ENCODE data around the gene ZNF786. TPM values are rescaled to one million over a fixed set of nuclear protein-coding genes. Genes with fewer than 3 reads are reported as not detected.
"Not testable (repeated sequence)": the region's sequence is repeated elsewhere in the genome, so short reads cannot be mapped to it uniquely, and the experiment has no call there.

The ZNF786 gene
- polyA plus RNA-seq, 2 donors: 3.6 to 3.9 TPM

DNA sequence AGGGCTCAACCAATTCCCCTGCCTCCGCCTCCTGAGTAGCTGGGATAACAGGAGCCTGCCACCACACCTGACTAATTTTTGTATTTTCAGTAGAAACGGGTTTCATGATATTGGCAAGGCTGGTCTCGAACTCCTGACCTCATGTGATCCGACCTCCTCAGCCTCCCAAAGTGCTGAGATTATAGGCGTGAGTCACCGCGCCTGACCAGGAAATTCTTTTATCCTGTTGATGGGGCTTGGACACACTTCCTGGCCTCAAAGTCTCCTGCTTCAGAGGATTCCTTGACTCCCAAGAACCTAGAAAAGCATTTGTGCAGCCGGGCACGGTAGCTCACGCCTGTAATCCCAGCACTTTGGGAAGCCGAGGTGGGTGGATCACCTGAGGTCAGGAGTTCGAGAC is 19.5 kb upstream of the ZNF786 start:
- Histone ChIP-seq H3K4me1 (ENCODE audit: control insufficient read depth in 2 of 2, insufficient read depth in 2 of 2, low read length in 1 of 2) (no peaks in the 10 kb centered on the region), H3K4me3 (ENCODE audit: low read depth in 1 of 2, low read length in 2 of 2) (no peak overlapping the region), H3K27me3 (ENCODE audit: control insufficient read depth in 1 of 2, insufficient read depth in 2 of 2, low read length in 2 of 2) (no peaks in the 10 kb centered on the region), H3K27ac (ENCODE audit: low read depth in 2 of 2, low read length in 1 of 2) (no peak overlapping the region), H3K9me3 (ENCODE audit: control insufficient read depth in 2 of 2, insufficient read depth in 1 of 2, low read depth in 1 of 2, low read length in 1 of 2) (no peaks in the 10 kb centered on the region), H3K36me3 (ENCODE audit: control insufficient read depth in 2 of 2, insufficient read depth in 2 of 2, low read length in 1 of 2) (peaks cover 0 to 2% of the 10 kb centered on the region in 2 donors)
- WGBS, 2 donors: 93 to 94% methylated on average over 11 to 12 of the region's 12 CpGs

DNA sequence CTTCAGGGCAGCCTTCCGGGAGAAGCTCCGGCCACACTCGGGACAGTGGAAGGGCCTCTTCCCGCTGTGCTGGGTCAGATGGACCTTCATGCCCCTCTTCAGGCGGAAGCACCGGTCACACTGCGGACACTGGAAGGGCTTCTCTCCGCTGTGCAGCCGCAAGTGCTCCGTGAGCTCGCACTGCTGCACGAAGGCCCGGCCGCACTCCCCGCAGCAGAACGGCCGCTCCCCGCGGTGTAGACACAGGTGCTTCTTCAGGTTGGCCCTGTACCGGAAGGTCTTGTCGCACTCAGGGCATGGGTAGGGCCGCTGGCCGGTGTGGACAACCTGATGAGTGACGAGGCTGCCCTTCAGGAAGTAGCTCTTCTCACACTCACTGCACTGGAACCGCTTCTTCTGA is 14.2 kb upstream of the ZNF786 start:
- Histone ChIP-seq H3K9me3 (ENCODE audit: control insufficient read depth in 2 of 2, insufficient read depth in 1 of 2, low read depth in 1 of 2, low read length in 1 of 2) (peaks cover 4% of the 10 kb centered on the region in 2 donors), H3K4me3 (ENCODE audit: low read depth in 1 of 2, low read length in 2 of 2) (no peak overlapping the region)
- 94 to 96% methylated on average over 25 of the region's 25 CpGs for WGBS, 2 donors

DNA sequence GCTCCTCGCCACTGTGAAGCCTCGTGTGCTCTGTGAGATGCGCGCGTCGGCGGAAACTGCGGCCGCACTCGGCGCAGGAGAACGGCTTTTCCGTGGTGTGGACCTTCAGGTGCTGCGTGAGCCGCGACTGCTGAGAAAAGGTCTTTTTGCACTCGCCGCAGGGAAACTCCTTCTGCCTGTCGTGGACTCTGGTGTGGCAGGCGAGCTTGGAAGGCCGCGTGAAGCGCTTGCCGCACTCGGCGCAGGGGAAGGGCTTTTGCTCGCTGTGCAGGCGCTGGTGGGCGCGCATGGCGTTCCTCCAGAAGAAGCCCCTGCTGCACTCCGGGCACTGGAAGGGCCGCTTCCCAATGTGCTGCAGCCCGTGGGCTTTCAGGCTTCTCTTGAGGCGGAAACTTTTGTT is 13.7 kb upstream of the ZNF786 start:
- Histone ChIP-seq H3K36me3 (ENCODE audit: control insufficient read depth in 2 of 2, insufficient read depth in 2 of 2, low read length in 1 of 2) (peaks cover 3 to 15% of the 10 kb centered on the region in 2 donors), H3K27me3 (ENCODE audit: control insufficient read depth in 1 of 2, insufficient read depth in 2 of 2, low read length in 2 of 2) (no peaks in the 10 kb centered on the region), H3K9me3 (ENCODE audit: control insufficient read depth in 2 of 2, insufficient read depth in 1 of 2, low read depth in 1 of 2, low read length in 1 of 2) (peaks cover 4% of the 10 kb centered on the region in 2 donors), H3K4me1 (ENCODE audit: control insufficient read depth in 2 of 2, insufficient read depth in 2 of 2, low read length in 1 of 2) (no peaks in the 10 kb centered on the region), H3K27ac (ENCODE audit: low read depth in 2 of 2, low read length in 1 of 2) (no peak overlapping the region), H3K4me3 (ENCODE audit: low read depth in 1 of 2, low read length in 2 of 2) (no peak overlapping the region)
- WGBS, 2 donors: 97 to 98% methylated on average over 35 of the region's 35 CpGs

More for the DNA sequence above, 14.2 kb upstream of the ZNF786 start:
- Histone ChIP-seq H3K4me1 (ENCODE audit: control insufficient read depth in 2 of 2, insufficient read depth in 2 of 2, low read length in 1 of 2) (no peaks in the 10 kb centered on the region), H3K27ac (ENCODE audit: low read depth in 2 of 2, low read length in 1 of 2) (no peak overlapping the region), H3K27me3 (ENCODE audit: control insufficient read depth in 1 of 2, insufficient read depth in 2 of 2, low read length in 2 of 2) (no peaks in the 10 kb centered on the region), H3K36me3 (ENCODE audit: control insufficient read depth in 2 of 2, insufficient read depth in 2 of 2, low read length in 1 of 2) (peaks cover 3 to 15% of the 10 kb centered on the region in 2 donors)

DNA sequence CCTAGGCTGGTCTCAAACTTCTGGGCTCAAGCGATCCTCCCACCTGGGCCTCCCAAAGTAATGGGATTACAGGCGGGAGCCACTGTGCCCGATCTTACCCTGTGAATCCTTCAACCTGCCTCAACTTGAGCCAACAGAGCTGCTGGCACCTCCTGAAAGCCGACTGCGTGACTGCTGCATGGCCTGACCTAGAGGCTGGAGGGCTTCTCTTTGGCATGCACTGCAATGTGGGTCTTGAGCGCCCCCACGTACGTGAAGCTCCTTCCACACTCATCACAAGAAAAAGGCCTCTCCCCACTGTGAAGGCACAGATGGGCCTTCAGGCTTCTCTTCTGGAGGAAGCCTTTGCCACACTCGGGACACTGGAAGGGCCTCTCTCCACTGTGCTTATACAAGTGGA is 12.9 kb upstream of the ZNF786 start:
- no peak overlapping the region for H3K27ac ChIP-seq (ENCODE audit: low read depth in 2 of 2, low read length in 1 of 2)
- no peak overlapping the region for H3K4me3 ChIP-seq (ENCODE audit: low read depth in 1 of 2, low read length in 2 of 2)
- no peaks in the 10 kb centered on the region for H3K4me1 ChIP-seq (ENCODE audit: control insufficient read depth in 2 of 2, insufficient read depth in 2 of 2, low read length in 1 of 2)
- WGBS, 2 donors: 93 to 95% methylated on average over 9 of the region's 9 CpGs
- peaks cover 4% of the 10 kb centered on the region in 2 donors for H3K9me3 ChIP-seq (ENCODE audit: control insufficient read depth in 2 of 2, insufficient read depth in 1 of 2, low read depth in 1 of 2, low read length in 1 of 2)
- no peaks in the 10 kb centered on the region for H3K27me3 ChIP-seq (ENCODE audit: control insufficient read depth in 1 of 2, insufficient read depth in 2 of 2, low read length in 2 of 2)
- peaks cover 3 to 15% of the 10 kb centered on the region in 2 donors for H3K36me3 ChIP-seq (ENCODE audit: control insufficient read depth in 2 of 2, insufficient read depth in 2 of 2, low read length in 1 of 2)

DNA sequence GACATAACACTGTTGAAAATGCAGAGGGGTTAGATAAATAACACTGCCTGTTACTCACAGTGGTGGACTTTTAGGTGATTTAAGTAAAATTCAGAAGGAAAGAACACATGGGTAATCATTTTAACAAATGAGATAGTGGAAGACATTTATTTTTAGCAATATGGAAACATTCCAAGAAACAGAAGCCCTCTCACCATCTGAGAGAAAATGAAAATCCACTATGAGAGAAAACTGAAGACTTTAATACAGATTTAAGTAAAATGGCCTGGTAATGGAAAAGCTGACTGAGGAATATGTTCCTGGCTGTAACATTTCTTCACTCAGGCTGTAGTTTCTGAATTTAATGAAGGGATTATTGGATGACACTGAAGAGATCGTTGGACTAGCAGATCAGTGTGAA is 12.1 kb upstream of the ZNF786 start:
- Histone ChIP-seq H3K4me1 (ENCODE audit: control insufficient read depth in 2 of 2, insufficient read depth in 2 of 2, low read length in 1 of 2) (no peaks in the 10 kb centered on the region), H3K4me3 (ENCODE audit: low read depth in 1 of 2, low read length in 2 of 2) (no peak overlapping the region), H3K36me3 (ENCODE audit: control insufficient read depth in 2 of 2, insufficient read depth in 2 of 2, low read length in 1 of 2) (peaks cover 3 to 15% of the 10 kb centered on the region in 2 donors), H3K27me3 (ENCODE audit: control insufficient read depth in 1 of 2, insufficient read depth in 2 of 2, low read length in 2 of 2) (no peaks in the 10 kb centered on the region), H3K27ac (ENCODE audit: low read depth in 2 of 2, low read length in 1 of 2) (no peak overlapping the region), H3K9me3 (ENCODE audit: control insufficient read depth in 2 of 2, insufficient read depth in 1 of 2, low read depth in 1 of 2, low read length in 1 of 2) (peaks cover 4% of the 10 kb centered on the region in 2 donors)
- 58 to 78% methylated on average over 1 of the region's 1 CpG for WGBS, 2 donors

DNA sequence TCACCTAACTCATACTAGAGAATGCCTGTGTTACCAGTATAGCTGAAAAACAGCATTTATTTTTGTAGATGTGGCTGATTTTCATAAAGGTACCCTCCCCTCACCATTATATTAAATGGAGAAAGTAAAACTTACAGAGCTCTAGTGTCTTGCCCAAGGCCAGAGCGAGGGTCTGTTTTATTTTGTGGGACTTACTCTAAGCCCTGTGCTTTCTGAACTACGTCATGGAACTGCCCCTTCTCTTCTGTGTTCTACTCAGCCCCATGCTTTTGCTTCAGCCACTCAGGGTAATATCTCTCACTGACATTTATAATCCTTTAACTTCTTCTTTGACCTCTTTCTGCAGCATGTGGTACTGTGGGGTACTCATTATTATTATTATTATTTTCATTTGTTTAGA is 10.3 kb upstream of the ZNF786 start:
- no peak overlapping the region for H3K27ac ChIP-seq (ENCODE audit: low read depth in 2 of 2, low read length in 1 of 2)
- H3K27me3 ChIP-seq (ENCODE audit: control insufficient read depth in 1 of 2, insufficient read depth in 2 of 2, low read length in 2 of 2): no peaks in the 10 kb centered on the region
- 93% methylated on average over 2 of the region's 2 CpGs for WGBS, 2 donors
- H3K4me3 ChIP-seq (ENCODE audit: low read depth in 1 of 2, low read length in 2 of 2): no peak overlapping the region
- peaks cover 3 to 15% of the 10 kb centered on the region in 2 donors for H3K36me3 ChIP-seq (ENCODE audit: control insufficient read depth in 2 of 2, insufficient read depth in 2 of 2, low read length in 1 of 2)
- H3K4me1 ChIP-seq (ENCODE audit: control insufficient read depth in 2 of 2, insufficient read depth in 2 of 2, low read length in 1 of 2): no peaks in the 10 kb centered on the region
- H3K9me3 ChIP-seq (ENCODE audit: control insufficient read depth in 2 of 2, insufficient read depth in 1 of 2, low read depth in 1 of 2, low read length in 1 of 2): peaks cover 4% of the 10 kb centered on the region in 2 donors

DNA sequence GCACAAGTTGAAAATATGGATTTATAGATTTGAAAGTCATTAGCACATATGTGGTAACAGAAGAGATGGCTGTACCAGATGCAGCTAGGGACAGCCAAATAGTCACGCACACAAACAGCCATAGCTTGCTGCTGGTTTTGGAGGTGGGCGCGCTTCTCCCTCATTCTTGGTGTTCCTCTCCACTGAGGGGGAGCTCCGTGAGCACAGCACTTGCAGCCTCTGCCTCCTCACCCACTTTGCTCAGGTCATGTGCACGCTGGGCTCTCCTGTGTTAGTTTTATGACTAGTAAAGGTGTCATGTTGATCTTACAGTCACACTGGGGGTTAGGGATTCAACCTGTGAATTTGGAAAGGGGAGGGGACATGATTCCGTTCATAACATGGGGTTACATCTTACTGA is 8.5 kb upstream of the ZNF786 start:
- WGBS, 2 donors: 89% methylated on average over 6 of the region's 6 CpGs
- H3K36me3 ChIP-seq (ENCODE audit: control insufficient read depth in 2 of 2, insufficient read depth in 2 of 2, low read length in 1 of 2): peaks cover 0 to 7% of the 10 kb centered on the region in 2 donors

DNA sequence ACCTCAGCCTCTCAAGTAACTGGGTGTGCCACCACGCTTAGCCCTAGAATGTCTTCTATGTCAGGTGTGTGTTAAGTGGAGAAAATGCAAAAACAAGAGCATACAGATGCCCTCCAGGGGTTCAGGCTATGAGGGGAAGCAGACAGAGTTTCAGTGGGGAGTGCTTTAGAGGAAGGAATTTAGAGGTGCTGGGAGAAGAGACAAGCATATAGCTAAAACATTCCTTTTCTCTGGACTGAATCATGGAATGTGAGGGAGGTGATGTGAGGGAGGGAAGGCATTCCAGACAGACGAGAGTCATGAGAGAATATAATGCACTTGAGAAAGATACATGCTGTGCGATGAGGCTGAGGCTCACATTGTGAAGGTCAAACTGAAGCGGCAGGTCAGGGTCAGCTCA is 6.6 kb upstream of the ZNF786 start:
- H3K4me3 ChIP-seq (ENCODE audit: low read depth in 1 of 2, low read length in 2 of 2): no peak overlapping the region
- H3K4me1 ChIP-seq (ENCODE audit: control insufficient read depth in 2 of 2, insufficient read depth in 2 of 2, low read length in 1 of 2): no peaks in the 10 kb centered on the region
- H3K27me3 ChIP-seq (ENCODE audit: control insufficient read depth in 1 of 2, insufficient read depth in 2 of 2, low read length in 2 of 2): no peaks in the 10 kb centered on the region
- 81 to 82% methylated on average over 4 of the region's 4 CpGs for WGBS, 2 donors
- no peaks in the 10 kb centered on the region for H3K9me3 ChIP-seq (ENCODE audit: control insufficient read depth in 2 of 2, insufficient read depth in 1 of 2, low read depth in 1 of 2, low read length in 1 of 2)
- no peaks in the 10 kb centered on the region for H3K36me3 ChIP-seq (ENCODE audit: control insufficient read depth in 2 of 2, insufficient read depth in 2 of 2, low read length in 1 of 2)
- H3K27ac ChIP-seq (ENCODE audit: low read depth in 2 of 2, low read length in 1 of 2): no peak overlapping the region

More for the DNA sequence above, 8.5 kb upstream of the ZNF786 start:
- H3K27ac ChIP-seq (ENCODE audit: low read depth in 2 of 2, low read length in 1 of 2): no peak overlapping the region
- H3K9me3 ChIP-seq (ENCODE audit: control insufficient read depth in 2 of 2, insufficient read depth in 1 of 2, low read depth in 1 of 2, low read length in 1 of 2): no peaks in the 10 kb centered on the region
- H3K4me1 ChIP-seq (ENCODE audit: control insufficient read depth in 2 of 2, insufficient read depth in 2 of 2, low read length in 1 of 2): no peaks in the 10 kb centered on the region
- H3K27me3 ChIP-seq (ENCODE audit: control insufficient read depth in 1 of 2, insufficient read depth in 2 of 2, low read length in 2 of 2): no peaks in the 10 kb centered on the region
- H3K4me3 ChIP-seq (ENCODE audit: low read depth in 1 of 2, low read length in 2 of 2): no peak overlapping the region

DNA sequence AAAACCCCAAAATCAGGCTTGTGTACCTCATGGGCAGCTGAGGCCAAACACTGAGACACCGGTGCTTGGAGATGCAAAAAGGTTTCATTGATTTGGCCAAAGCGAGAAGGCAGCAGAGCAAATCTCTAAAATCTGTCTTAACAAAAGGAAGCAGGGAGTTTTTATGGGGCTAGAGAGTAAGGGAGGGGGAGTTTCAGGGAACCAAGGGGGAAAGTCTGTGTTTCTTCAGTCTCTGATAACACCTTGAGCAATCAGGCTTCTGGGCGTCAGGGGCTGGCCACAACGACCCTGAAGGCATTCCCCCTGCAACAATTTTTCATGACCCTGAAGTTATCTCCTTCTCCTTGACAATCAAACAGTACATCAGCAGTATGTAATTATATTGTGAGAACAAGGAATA is 2.7 kb upstream of the ZNF786 start:
- WGBS, 2 donors: 64 to 77% methylated on average over 4 of the region's 4 CpGs
- Histone ChIP-seq H3K4me1 (ENCODE audit: control insufficient read depth in 2 of 2, insufficient read depth in 2 of 2, low read length in 1 of 2) (no peaks in the 10 kb centered on the region), H3K9me3 (ENCODE audit: control insufficient read depth in 2 of 2, insufficient read depth in 1 of 2, low read depth in 1 of 2, low read length in 1 of 2) (no peaks in the 10 kb centered on the region), H3K36me3 (ENCODE audit: control insufficient read depth in 2 of 2, insufficient read depth in 2 of 2, low read length in 1 of 2) (no peaks in the 10 kb centered on the region), H3K4me3 (ENCODE audit: low read depth in 1 of 2, low read length in 2 of 2) (no peak overlapping the region), H3K27me3 (ENCODE audit: control insufficient read depth in 1 of 2, insufficient read depth in 2 of 2, low read length in 2 of 2) (no peaks in the 10 kb centered on the region), H3K27ac (ENCODE audit: low read depth in 2 of 2, low read length in 1 of 2) (no peak overlapping the region)

DNA sequence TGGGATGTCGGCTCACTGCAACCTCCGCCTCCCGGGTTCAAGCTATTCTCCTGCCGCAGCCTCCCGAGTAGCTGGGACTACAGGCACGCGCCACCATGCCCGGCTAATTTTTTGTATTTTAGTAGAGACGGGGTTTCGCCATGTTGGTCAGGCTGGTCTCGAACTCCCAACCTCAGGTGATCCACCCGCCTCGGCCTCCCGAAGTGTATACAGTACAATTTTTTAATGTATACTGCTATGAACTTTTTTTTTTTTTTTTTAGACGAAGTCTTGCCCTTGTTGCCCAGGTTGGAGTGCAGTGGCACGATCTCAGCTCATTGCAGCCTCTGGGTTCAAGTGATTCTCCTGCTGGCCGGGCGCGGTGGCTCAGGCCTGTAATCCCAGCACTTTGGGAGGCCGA is 1.7 kb upstream of the ZNF786 start:
- 96 to 97% methylated on average over 20 of the region's 20 CpGs for WGBS, 2 donors
- H3K27ac ChIP-seq (ENCODE audit: low read depth in 2 of 2, low read length in 1 of 2); H3K4me3 ChIP-seq (ENCODE audit: low read depth in 1 of 2, low read length in 2 of 2): not testable (repeated sequence)

More for the DNA sequence above, 1.7 kb upstream of the ZNF786 start:
- H3K27me3 ChIP-seq (ENCODE audit: control insufficient read depth in 1 of 2, insufficient read depth in 2 of 2, low read length in 2 of 2); H3K36me3 ChIP-seq (ENCODE audit: control insufficient read depth in 2 of 2, insufficient read depth in 2 of 2, low read length in 1 of 2); H3K4me1 ChIP-seq (ENCODE audit: control insufficient read depth in 2 of 2, insufficient read depth in 2 of 2, low read length in 1 of 2); H3K9me3 ChIP-seq (ENCODE audit: control insufficient read depth in 2 of 2, insufficient read depth in 1 of 2, low read depth in 1 of 2, low read length in 1 of 2): not testable (repeated sequence)
